Osteoblast (primary cell): Measurements from ENCODE around the gene XYLT1. TPM values are rescaled to one million over a fixed set of nuclear protein-coding genes. Genes with fewer than 3 reads are reported as not detected.
A peak's percentile ranks its signal among the peaks of the same experiment; 100 is the strongest.

Experiments used
- DNase-seq: peaks from one replicate; pipeline ENCODE4 v3.0.0; 2011; ENCODE audit warnings: low spot score, mixed read lengths; ENCODE audit not compliant: insufficient read length; ENCODE audit errors: missing footprints
- H2AFZ ChIP-seq: 2 replicates; pipeline ENCODE4 v1.6.0; 2011; ENCODE audit warnings: mild to moderate bottlenecking, low read length
- H3K27ac ChIP-seq: 2 replicates; pipeline ENCODE4 v1.5.1; 2011; ENCODE audit warnings: mild to moderate bottlenecking, low read depth, low read length, moderate library complexity
- H3K27me3 ChIP-seq: 2 replicates; pipeline ENCODE4 v1.6.0; 2012; ENCODE audit warnings: mild to moderate bottlenecking, control low read depth, inconsistent platforms, low read length, moderate library complexity; ENCODE audit not compliant: insufficient read depth
- H3K36me3 ChIP-seq: 2 replicates; pipeline ENCODE4 v1.5.1; 2011; ENCODE audit warnings: mild to moderate bottlenecking, low read length, control low read depth, moderate library complexity; ENCODE audit not compliant: insufficient read depth
- H3K4me1 ChIP-seq: 2 replicates; pipeline ENCODE4 v1.5.1; 2011; ENCODE audit warnings: mild to moderate bottlenecking, low read length, control low read depth, moderate library complexity; ENCODE audit not compliant: insufficient read depth
- H3K4me2 ChIP-seq: 2 replicates; pipeline ENCODE4 v1.6.0; 2011; ENCODE audit warnings: mild to moderate bottlenecking, low read length; ENCODE audit not compliant: insufficient read depth
- H3K4me3 ChIP-seq: fragments of 200-600 bp; sonication (generic); 3 replicates; pipeline ENCODE4 v1.5.1; 2012; ENCODE audit warnings: mild to moderate bottlenecking, low read length, inconsistent platforms; ENCODE audit not compliant: insufficient read depth
- H3K79me2 ChIP-seq: 2 replicates; pipeline ENCODE4 v1.6.0; 2012; ENCODE audit warnings: mild to moderate bottlenecking, low read length, control low read depth, inconsistent platforms; ENCODE audit not compliant: insufficient read depth
- H3K9me3 ChIP-seq: 2 replicates; pipeline ENCODE4 v1.5.1; 2011; ENCODE audit warnings: low read depth, low read length, control low read depth
- H4K20me1 ChIP-seq: 2 replicates; pipeline ENCODE4 v1.6.0; 2012; ENCODE audit warnings: mild to moderate bottlenecking, low read length, control low read depth; ENCODE audit not compliant: insufficient read depth
- CTCF ChIP-seq: IDR thresholded peaks from 2 replicates; pipeline ENCODE4 v1.5.1; 2011; ENCODE audit warnings: mild to moderate bottlenecking, low read depth, low read length, moderate library complexity; ENCODE audit errors: extremely low read depth
- total RNA-seq: library from RNA; depleted of rRNA; stranded (reverse); fragments of >200 nt; gene quantifications from 2 replicates; pipeline ENCODE4 v1.2.3, GENCODE V29; 2012

XYLT1 gene
- total RNA-seq, 1 donor: 43.4 TPM

- no peaks in the 10 kb centered on the region for H3K27me3 ChIP-seq
- no peaks in the 10 kb centered on the region for H3K36me3 ChIP-seq
- DNase-seq: no peak
- H3K4me2 ChIP-seq: no peak overlapping the region
- H2AFZ ChIP-seq: no peak overlapping the region
- H3K27ac ChIP-seq: no peak overlapping the region
- no peak for TF ChIP-seq CTCF
- no peak overlapping the region for H3K4me3 ChIP-seq
- no peaks in the 10 kb centered on the region for H3K9me3 ChIP-seq
- peaks cover 12% of the 10 kb centered on the region for H3K4me1 ChIP-seq
- H3K79me2 ChIP-seq: peaks cover 6% of the 10 kb centered on the region
- H4K20me1 ChIP-seq: peaks cover 17% of the 10 kb centered on the region
Observed at GRCh38 chr16:17346621-17347569, 123.9 kb downstream of the XYLT1 start.

- H3K4me3 ChIP-seq: no peak overlapping the region
- peak; percentile 71 for DNase-seq
Observed at GRCh38 chr16:17345043-17345442, 125.7 kb downstream of the XYLT1 start.

GRCh38 chr16:17343728-17344127, 127.0 kb downstream of the XYLT1 start:
- Histone ChIP-seq H4K20me1 (peaks cover 17% of the 10 kb centered on the region), H3K79me2 (peaks cover 8% of the 10 kb centered on the region)

More at GRCh38 chr16:17345043-17345442, 125.7 kb downstream of the XYLT1 start:
- no peaks in the 10 kb centered on the region for H3K9me3 ChIP-seq
- H4K20me1 ChIP-seq: peaks cover 17% of the 10 kb centered on the region
- H3K4me2 ChIP-seq: no peak overlapping the region
- H3K79me2 ChIP-seq: peaks cover 8% of the 10 kb centered on the region
- TF ChIP-seq CTCF: no peak
- no peaks in the 10 kb centered on the region for H3K36me3 ChIP-seq
- peaks cover 9% of the 10 kb centered on the region for H3K4me1 ChIP-seq
- H3K27ac ChIP-seq: peak overlapping the region; percentile 12
- H2AFZ ChIP-seq: peak overlapping the region; percentile 22
- H3K27me3 ChIP-seq: no peaks in the 10 kb centered on the region

More at GRCh38 chr16:17343728-17344127, 127.0 kb downstream of the XYLT1 start:
- Histone ChIP-seq H3K27me3 (no peaks in the 10 kb centered on the region), H3K27ac (no peak overlapping the region), H3K4me1 (peaks cover 9% of the 10 kb centered on the region), H3K4me2 (no peak overlapping the region), H3K9me3 (no peaks in the 10 kb centered on the region), H3K36me3 (no peaks in the 10 kb centered on the region), H2AFZ (no peak overlapping the region), H3K4me3 (no peak overlapping the region)
- no peak for TF ChIP-seq CTCF
- DNase-seq: no peak
